ENCODE data around the gene DYNLRB1. TPM values are rescaled to one million over a fixed set of nuclear protein-coding genes. Genes with fewer than 3 reads are reported as not detected.

The DYNLRB1 gene
- total and polyA plus RNA-seq, 2 donors (not counting 1 experiment from before 2014, with no cell fraction given), result 55.3 to 120 TPM

DNA sequence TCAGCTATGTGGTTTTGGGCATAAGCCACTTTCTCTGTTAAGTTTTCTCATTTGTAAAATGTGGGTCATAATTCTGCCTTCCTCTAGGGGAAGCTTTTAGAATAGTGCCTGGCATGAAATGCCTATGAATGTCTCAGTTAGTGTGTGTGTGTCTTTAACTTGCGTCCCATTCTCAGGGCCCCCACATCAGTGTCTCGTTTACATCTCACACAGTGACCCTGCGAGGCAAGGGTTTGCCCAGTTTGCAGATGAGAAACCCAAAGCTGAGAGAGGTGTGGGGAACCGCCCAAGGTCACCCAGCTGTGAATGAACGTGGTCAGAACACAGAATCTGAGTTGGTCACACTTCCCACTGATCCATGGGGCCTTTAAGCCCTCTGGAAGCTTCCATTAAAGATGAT, 14.1 kb downstream of the DYNLRB1 start:
- TF ChIP-seq, protein P1, sequence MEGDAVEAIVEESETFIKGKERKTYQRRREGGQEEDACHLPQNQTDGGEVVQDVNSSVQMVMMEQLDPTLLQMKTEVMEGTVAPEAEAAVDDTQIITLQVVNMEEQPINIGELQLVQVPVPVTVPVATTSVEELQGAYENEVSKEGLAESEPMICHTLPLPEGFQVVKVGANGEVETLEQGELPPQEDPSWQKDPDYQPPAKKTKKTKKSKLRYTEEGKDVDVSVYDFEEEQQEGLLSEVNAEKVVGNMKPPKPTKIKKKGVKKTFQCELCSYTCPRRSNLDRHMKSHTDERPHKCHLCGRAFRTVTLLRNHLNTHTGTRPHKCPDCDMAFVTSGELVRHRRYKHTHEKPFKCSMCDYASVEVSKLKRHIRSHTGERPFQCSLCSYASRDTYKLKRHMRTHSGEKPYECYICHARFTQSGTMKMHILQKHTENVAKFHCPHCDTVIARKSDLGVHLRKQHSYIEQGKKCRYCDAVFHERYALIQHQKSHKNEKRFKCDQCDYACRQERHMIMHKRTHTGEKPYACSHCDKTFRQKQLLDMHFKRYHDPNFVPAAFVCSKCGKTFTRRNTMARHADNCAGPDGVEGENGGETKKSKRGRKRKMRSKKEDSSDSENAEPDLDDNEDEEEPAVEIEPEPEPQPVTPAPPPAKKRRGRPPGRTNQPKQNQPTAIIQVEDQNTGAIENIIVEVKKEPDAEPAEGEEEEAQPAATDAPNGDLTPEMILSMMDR (IDR thresholded peaks at IDR 0.05), result no peak
- TF ChIP-seq EZH2 (IDR thresholded peaks at IDR 0.05; ENCODE audit: borderline replicate concordance, insufficient read depth, low read depth, low read length, poor library complexity, severe bottlenecking), result no peak
- peaks cover 6 to 87% of the 10 kb centered on the region in 2 experiments for H3K36me3 ChIP-seq (replicated peaks in 1 of 2; ENCODE audit: control extremely low read depth in 1 of 2, control insufficient read depth in 1 of 2, extremely low read depth in 1 of 2, insufficient read depth in 2 of 2, low read length in 1 of 2)
- ChIA-PET CTCF (interaction anchor here (1.1 to 1.4 kb wide), 3 partner anchors 8 to 240 kb away, joined by 4 read pairs; no protein-coding TSS in a partner anchor), POLR2A (interaction anchor here (0.6 kb wide), 1 partner anchor 218 kb away, joined by 8 read pairs; no protein-coding TSS in a partner anchor)
- Mint-ChIP-seq H3K27me3 (no peaks in the 10 kb centered on the region), H3K4me1 (peaks cover 2% of the 10 kb centered on the region), H3K27ac (no peak overlapping the region), H3K4me3 (no peak overlapping the region), H3K9me3 (ENCODE audit: insufficient read depth) (no peaks in the 10 kb centered on the region)
- DNase-seq (no peak), ATAC-seq (ENCODE audit: low read depth) (no peak)
- H3K9me3 ChIP-seq (ENCODE audit: control extremely low read depth in 1 of 3, control insufficient read depth in 2 of 3, insufficient read depth in 1 of 3, low read length in 2 of 3), result no peaks in the 10 kb centered on the region
- peaks cover 42% of the 10 kb centered on the region for H3K79me2 ChIP-seq (ENCODE audit: control insufficient read depth, insufficient read depth, low read length)
- H4K20me1 ChIP-seq (ENCODE audit: control insufficient read depth, insufficient read depth, low read length, poor library complexity, severe bottlenecking), result peaks cover 58% of the 10 kb centered on the region
- H3K27ac ChIP-seq (ENCODE audit: low read length in 2 of 2), result no peak overlapping the region
- no peak overlapping the region for H2AFZ ChIP-seq (ENCODE audit: insufficient read depth, low read depth, low read length, poor library complexity, severe bottlenecking)
- intact Hi-C loops (cut with micrococcal nuclease), result no loop called here
- no peaks in the 10 kb centered on the region for H3K4me1 ChIP-seq (ENCODE audit: control insufficient read depth in 2 of 2, insufficient read depth in 2 of 2, low read length in 2 of 2)
- no peak overlapping the region for H3K4me2 ChIP-seq (replicated peaks; ENCODE audit: low read depth, low read length, poor library complexity, severe bottlenecking)
- 90% methylated on average over 2 of the region's 5 CpGs for WGBS (ENCODE audit: insufficient coverage)
- no peaks in the 10 kb centered on the region for H3K27me3 ChIP-seq (replicated peaks in 1 of 4; ENCODE audit: control extremely low read depth in 1 of 4, control insufficient read depth in 3 of 4, insufficient read depth in 4 of 4, low read length in 3 of 4)
- H3K9ac ChIP-seq (ENCODE audit: low read length), result no peak overlapping the region
- H3K4me3 ChIP-seq (ENCODE audit: control extremely low read depth in 1 of 5, extremely low read depth in 1 of 5, insufficient read depth in 1 of 5, low read depth in 2 of 5, low read length in 4 of 5), result no peak overlapping the region

DNA sequence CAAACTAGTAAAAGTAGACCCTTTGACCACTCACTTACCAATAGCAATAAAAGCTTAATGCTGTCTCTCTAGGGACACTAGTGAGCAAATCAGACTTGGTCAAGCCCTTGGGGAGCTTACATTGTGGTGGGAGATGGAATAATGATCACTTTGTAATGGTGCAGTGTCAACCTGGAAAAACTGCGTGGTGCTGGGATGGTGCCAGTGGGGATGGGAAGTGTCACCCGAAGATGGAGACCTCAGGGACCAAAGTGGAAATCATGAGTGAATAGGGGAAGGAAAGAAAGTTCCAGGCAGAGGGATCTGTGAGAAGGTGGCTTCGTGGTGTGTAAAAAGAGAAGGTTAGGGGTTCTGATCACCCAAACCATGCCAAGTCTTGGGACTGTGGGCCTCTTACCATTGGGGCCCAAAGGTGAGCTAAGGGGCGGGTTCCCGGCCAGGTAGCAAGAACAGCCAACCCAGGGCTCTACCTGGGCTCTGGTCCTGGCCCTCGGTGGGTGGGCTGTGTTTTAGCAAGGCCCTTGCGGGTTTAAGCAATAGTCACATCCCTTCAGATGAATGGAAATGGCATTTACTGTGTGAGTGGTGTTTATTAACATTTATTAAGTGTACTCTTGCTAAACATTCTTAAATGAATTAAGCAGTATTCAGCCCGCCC, 15.5 kb downstream of the DYNLRB1 start:
- Histone ChIP-seq H4K20me1 (ENCODE audit: control insufficient read depth, insufficient read depth, low read length, poor library complexity, severe bottlenecking) (peaks cover 47% of the 10 kb centered on the region), H3K4me1 (ENCODE audit: control insufficient read depth in 2 of 2, insufficient read depth in 2 of 2, low read length in 2 of 2) (no peaks in the 10 kb centered on the region), H3K79me2 (ENCODE audit: control insufficient read depth, insufficient read depth, low read length) (peaks cover 29% of the 10 kb centered on the region), H3K27ac (ENCODE audit: low read length in 2 of 2) (no peak overlapping the region), H2AFZ (ENCODE audit: insufficient read depth, low read depth, low read length, poor library complexity, severe bottlenecking) (no peak overlapping the region), H3K9ac (ENCODE audit: low read length) (no peak overlapping the region), H3K4me3 (ENCODE audit: control extremely low read depth in 1 of 5, extremely low read depth in 1 of 5, insufficient read depth in 1 of 5, low read depth in 2 of 5, low read length in 4 of 5) (no peak overlapping the region), H3K27me3 (replicated peaks in 1 of 4; ENCODE audit: control extremely low read depth in 1 of 4, control insufficient read depth in 3 of 4, insufficient read depth in 4 of 4, low read length in 3 of 4) (no peaks in the 10 kb centered on the region), H3K4me2 (replicated peaks; ENCODE audit: low read depth, low read length, poor library complexity, severe bottlenecking) (no peak overlapping the region), H3K36me3 (replicated peaks in 1 of 2; ENCODE audit: control extremely low read depth in 1 of 2, control insufficient read depth in 1 of 2, extremely low read depth in 1 of 2, insufficient read depth in 2 of 2, low read length in 1 of 2) (peaks cover 6 to 85% of the 10 kb centered on the region in 2 experiments), H3K9me3 (ENCODE audit: control extremely low read depth in 1 of 3, control insufficient read depth in 2 of 3, insufficient read depth in 1 of 3, low read length in 2 of 3) (no peaks in the 10 kb centered on the region)
- no peak overlapping the region for H3K4me3 Mint-ChIP-seq
- no peaks in the 10 kb centered on the region for H3K9me3 Mint-ChIP-seq (ENCODE audit: insufficient read depth)
- TF ChIP-seq, protein P1 (IDR thresholded peaks at IDR 0.05), result no peak
- TF ChIP-seq EZH2 (IDR thresholded peaks at IDR 0.05; ENCODE audit: borderline replicate concordance, insufficient read depth, low read depth, low read length, poor library complexity, severe bottlenecking), result no peak
- no peaks in the 10 kb centered on the region for H3K27me3 Mint-ChIP-seq
- no peak overlapping the region for H3K27ac Mint-ChIP-seq
- ChIA-PET POLR2A (no interaction called here), CTCF (interaction anchor here (0.5 to 1.4 kb wide), 4 partner anchors 219 to 1020 kb away, joined by 3 to 4 read pairs (median 4); no protein-coding TSS in a partner anchor)
- 94% methylated on average over 6 of the region's 8 CpGs for WGBS (ENCODE audit: insufficient coverage)
- DNase-seq, result no peak
- H3K4me1 Mint-ChIP-seq, result peaks cover 2% of the 10 kb centered on the region
- ATAC-seq (ENCODE audit: low read depth), result no peak
- intact Hi-C loops (cut with micrococcal nuclease), result no loop called here

Data from B cell (primary cell).